GM04503 (cell line): ENCODE data around the gene ECSIT.
"Not testable (repeated sequence)": the region's sequence is repeated elsewhere in the genome, so short reads cannot be mapped to it uniquely, and the experiment has no call there.

Experiments
- DNase-seq: peaks from one replicate; pipeline ENCODE4 v3.0.0-alpha.2; 2012; ENCODE audit warnings: low read depth

Gene ECSIT, protein sequence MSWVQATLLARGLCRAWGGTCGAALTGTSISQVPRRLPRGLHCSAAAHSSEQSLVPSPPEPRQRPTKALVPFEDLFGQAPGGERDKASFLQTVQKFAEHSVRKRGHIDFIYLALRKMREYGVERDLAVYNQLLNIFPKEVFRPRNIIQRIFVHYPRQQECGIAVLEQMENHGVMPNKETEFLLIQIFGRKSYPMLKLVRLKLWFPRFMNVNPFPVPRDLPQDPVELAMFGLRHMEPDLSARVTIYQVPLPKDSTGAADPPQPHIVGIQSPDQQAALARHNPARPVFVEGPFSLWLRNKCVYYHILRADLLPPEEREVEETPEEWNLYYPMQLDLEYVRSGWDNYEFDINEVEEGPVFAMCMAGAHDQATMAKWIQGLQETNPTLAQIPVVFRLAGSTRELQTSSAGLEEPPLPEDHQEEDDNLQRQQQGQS

DNA sequence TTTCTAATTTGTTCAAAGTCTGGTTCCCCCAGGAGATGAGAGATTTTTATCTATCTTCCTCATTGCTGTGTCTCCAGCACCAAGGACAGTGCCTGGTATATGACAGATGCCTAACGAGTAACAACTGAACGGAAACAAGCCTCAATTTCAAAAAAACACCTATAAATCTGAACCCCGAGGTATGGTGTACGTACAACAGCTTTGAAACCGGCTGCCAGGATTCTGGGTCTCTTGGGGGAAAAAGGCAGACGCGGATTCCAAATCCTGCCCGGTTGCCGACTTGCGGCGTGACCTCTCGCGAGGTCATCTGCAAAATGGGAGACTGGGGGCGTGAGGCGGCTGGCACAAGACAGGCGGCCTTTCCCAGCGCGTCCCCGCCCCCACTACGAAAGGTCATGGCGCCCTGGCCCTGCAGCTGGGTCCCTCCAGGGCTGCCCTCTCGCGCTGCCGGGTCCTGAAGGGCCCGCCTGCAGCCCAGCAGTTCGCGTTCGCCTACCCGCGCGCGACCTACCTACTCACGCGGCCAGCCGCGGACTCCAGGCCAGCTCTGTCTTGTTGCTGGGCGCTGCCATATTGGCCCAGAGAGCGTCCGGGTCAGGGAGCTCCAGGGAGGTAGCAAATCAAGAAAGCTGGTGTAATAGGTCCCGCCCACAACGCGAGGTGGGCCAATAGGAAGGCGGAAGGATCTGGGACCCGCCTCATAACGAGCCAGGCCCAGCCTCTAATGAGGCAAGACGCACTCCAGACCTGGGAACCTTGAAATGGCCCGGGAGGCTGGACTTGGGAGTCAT is at the start of gene ECSIT:
Gene ECSIT, minus strand, starts transcription at position 584 of the 791 bp plus-strand sequence. CDS start 9,964 bp downstream, outside the sequence.
- DNase-seq: peak; percentile 95

DNA sequence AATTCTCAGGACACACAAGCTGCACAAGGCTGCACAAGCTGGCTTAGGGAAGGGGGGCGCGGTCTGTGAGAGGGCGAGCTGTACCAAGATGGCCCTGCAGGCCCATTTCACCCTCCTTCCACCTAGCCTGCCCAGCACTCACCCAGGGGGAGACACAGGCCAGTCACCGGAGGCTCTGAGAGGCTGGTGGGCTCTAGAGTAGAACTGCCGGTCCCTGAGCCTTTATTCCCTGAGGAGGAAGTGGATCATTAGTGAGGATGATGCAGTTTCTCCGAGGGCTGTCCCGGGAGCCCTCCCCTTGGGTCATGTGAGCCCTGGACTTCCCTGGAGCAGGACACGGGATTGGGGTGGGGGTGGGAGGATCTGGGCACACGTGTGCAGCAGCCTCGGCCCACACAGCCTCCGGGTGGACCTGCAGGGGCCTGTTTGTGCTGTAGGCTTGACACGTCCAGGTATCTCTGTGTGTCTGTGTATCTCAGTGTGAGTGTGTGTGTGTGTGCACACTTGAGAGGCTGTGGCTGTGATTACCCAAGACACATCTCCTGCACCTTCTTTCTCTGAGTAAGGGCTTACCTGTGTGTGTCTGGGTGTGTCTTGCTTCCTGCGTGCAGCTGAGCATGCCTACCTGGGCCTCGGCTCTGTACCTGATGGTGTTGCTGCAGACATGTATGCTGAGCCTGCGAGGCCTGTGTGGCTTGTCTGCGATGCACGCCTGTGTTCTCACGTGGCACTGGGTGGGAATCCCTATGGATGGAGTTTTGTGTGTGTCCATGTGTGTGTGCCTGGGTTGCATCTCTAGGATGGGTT is 48.7 kb upstream of the ECSIT start, which contains the start of gene ACP5:
Gene ACP5, minus strand, starts transcription at position 195 of the 807 bp plus-strand sequence. CDS start 328 bp downstream, outside the sequence.
- DNase-seq: no peak

GRCh38 chr19:11576227-11576626 is 47.3 kb upstream of the ECSIT start:
- DNase-seq: no peak

DNA sequence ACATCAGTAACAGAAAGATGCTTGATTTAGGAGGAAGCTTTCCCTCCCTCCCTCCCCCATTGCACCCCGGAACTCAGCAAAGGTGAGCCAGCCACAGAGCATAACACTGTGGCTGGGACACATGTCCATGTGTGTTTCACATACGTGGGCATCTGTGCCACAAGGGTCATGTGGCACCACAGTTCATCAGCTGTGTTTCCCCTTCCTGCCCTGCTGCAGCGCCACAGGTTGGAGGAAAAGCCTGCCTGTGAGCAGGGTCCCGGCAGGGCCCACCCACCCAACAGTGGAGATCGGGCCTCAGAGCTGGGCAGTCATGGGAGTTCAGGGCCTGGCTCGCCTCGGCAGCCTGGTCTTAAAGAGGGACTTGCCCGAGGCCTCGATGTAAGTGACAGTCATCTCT is 45.8 kb upstream of the ECSIT start:
- no peak for DNase-seq

DNA sequence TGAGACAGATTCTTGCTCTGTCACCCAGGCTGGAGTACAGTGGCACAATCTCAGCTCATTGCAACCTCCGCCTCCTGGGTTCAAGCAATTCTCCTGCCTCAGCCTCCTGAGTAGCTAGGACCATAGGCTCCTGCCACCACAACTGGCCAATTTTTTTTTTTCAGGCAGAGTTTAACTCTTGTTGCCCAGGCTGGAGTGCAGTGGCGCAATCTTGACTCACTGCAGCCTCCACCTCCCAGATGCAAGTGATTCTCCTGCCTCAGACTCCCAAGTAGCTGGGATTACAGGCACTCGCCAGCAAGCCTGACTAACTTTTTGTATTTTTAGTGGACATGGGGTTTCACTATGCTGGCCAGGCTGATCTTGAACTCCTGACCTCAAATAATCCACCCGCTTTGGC is 44.8 kb upstream of the ECSIT start:
- DNase-seq: not testable (repeated sequence)

DNA sequence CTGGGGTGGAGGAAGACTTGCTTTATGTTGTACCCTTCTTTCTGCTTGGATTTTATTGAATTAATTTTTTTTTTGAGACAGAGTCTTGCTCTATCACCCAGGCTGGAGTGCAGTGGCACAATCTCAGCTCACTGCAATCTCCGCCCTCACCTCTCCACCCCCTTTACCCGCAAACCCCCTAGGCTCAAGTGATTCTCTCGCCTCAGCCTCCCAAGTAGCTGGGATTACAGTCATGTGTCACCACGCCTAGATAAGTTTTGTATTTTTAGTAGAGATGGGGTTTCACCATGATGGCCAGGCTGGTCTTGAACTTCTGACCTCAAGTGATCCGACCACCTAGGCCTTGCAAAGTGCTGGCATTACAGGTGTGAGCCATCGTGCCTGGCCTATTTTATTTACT is 44.4 kb upstream of the ECSIT start:
- DNase-seq: not testable (repeated sequence)

DNA sequence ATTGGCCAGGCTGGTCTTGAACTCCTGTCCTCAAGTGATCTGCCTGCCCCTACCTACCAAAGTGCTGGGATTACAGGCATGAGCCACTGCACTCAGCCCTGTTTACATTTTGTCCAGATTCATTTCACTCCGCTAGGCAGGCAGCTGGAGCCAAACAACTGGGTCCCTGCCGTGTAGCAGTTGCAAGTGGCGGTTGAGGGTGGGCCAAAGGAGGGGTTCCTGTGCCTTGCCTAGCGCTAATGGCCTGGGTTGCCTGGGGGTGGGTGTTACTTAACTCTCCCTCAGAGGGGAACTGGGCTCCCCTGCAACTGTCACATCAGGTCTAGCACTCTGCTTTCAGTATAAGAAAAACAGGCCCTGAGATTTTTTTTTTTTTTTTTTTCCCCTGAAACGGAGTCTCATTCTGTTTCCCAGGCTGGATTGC is 41.1 kb upstream of the ECSIT start:
- DNase-seq: no peak

DNA sequence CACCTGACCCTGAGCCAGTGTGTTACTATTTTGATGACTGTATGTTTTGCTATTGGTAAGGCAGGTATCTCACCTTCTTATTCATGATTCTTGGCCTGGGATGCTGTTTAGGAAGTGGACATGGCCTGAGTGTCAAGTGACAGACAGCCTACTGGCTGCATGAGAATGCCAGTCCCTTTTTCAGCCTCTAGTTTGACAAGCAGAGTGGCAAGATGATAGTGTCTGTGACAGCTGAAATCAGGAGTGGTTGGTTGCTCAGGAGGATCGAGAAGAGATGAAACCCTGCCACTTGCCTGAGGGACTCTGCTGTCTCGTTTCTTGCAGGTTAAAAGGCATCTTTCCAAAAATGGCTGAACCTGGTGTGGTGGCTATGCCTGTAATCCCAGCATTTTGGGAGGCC is 37.2 kb upstream of the ECSIT start:
- no peak for DNase-seq

DNA sequence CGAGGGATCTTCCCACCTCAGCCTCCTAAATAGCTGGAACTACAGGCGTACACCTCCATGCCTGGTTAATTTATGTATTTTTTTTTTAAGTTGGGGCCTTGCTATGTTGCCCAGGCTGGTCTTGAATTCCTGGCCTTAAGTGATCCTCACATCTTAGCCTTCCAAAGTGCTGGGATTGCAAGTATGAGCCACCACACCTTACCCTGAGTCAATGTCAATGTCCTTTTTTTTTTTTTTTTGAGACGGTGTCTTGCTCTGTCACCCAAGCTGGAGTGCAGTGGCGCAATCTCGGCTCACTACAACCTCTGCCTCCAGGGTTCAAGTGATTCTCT is 36.7 kb upstream of the ECSIT start:
- DNase-seq: not testable (repeated sequence)

DNA sequence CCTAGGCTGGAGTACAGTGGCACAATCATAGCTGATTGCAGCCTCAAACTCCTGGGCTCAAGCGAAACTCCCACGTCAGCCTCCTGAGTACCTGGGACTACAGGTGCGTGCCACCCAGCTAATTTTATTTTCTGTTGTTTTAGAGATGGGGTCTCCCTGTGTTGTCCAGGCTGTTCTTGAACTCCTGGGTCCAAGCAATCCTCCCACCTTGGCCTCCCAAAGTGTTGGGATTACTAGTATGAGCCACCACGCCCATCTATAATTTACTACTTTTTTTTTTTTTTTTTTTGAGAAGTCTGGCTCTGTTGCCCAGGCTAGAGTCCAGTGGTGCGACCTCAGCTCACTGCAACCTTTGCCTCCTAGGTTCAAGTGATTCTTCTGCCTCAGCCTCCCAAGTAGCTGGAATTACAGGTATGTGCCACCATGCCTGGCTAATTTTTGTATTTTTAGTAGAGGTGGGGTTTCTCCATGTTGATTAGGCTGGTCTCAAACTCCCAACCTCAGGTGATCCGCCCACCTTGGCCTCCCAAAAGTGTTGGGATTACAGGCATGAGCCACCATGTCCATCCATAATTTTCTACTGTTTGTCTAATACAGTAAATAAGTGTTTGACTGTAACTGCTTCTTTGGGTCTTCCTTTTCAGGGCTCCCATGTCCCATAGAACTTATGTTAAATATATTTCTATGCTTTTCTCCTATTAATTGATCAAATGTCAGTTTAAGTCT is 35.3 kb upstream of the ECSIT start:
- DNase-seq: not testable (repeated sequence)

- DNase-seq: no peak
Observed at GRCh38 chr19:11563532-11563931, 34.6 kb upstream of the ECSIT start.

GRCh38 chr19:11560404-11561051 is 31.6 kb upstream of the ECSIT start:
- peak; percentile 17 for DNase-seq

DNA sequence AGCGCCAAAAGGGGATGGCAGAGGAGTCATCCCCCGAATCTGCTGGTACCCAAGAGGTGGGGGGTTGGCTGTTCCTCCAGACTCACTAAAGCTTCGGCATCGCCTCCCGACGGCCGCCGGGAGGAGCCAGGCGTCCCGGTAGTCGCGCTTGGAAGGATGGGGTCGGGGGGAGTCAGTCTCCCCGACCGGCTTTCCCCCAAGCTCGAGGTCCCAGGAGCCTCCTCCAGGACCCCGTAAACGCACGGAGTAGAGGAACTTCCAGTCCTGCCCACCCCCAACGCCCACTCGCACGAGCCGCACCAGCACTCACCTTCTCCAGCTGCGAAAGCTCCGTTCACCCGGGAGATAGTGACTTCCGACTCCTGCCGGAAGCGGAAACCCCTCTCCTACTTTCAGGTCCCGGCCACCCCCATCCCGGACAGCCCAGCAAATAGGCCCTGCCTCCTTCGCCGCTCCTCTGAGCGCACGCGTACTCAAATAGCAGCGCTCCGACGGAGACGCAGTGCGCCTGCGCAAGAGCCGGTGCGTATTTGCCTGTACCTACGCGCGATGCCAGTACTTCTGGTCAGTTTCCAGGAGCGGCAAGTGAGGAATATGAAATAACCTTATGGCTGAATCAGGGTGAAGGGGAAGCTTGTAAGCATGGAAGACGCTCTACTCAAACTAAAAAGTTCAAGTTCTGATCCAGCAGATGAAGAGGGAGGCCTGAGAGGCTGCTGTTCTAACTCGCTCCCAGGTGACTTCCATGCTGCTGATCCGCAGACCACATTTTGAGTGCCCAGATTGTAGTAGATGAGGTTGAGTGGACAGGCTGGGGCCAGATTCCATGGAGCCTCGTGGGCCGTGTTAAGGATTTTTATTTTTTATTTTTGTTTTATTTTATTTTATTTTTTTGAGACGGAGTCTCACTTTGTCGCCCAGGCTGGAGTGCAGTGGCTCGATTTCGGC is 30.2 kb upstream of the ECSIT start, which contains the start of gene ELOF1:
Gene ELOF1, minus strand, starts transcription at position 350 of the 948 bp plus-strand sequence. CDS start 4,883 bp downstream, outside the sequence.
- peak; percentile 79 for DNase-seq

GRCh38 chr19:11556634-11557420 is 27.9 kb upstream of the ECSIT start:
- no peak for DNase-seq

DNA sequence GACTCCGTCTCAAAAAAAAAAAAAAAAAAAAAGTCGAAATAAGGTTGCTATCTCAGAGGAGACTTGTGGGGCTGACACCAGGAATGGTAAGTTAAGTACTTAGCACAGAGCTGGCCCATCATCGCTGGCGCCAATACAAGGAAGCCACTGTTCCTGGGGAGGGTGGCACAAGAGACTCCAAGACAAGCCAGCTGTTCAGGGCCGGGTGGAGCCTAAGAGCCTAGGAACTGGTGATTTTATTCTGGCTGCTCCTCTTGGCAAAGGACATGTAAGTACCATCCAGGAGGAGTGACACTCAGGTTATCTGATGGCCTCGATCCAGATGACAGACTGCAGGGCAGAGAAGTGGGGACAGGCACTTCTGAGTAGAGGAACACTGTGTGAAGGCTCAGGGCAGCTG is 26.3 kb upstream of the ECSIT start:
- DNase-seq: no peak

- no peak for DNase-seq
Observed at GRCh38 chr19:11554160-11554559, 25.2 kb upstream of the ECSIT start.

GRCh38 chr19:11552666-11553372 is 23.9 kb upstream of the ECSIT start:
- DNase-seq: no peak

DNA sequence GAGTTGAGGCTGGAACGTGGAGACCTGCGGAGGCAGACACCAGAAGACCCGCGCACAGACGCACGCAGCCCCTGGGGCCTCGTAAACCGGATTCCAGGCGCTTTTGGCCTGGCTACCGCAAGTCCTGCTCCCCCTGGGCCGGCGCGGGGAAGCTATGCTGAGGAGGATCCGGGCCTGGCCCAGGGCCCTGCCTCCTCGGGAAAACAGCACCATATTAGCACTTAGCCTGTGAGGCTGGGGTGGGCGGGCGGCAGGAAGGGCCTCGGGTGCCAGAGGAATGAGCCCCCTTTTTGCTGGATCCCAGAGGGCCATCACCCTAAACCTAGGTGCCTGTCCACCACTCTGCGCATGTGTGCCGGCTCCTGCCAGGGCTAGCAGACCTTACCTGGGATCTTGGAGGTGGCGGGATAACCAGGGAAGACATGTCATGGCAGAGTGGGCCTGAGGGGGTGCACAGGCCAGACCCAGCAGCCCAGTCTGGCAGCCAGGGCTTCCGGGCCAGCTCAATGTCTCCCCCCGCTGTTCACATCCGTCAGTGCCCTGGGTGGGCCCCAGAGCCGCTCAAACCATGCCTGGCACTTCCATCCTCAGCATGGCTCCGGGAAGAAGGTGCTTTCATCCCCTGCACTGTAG is 22.8 kb upstream of the ECSIT start:
- no peak for DNase-seq
